Right atrium auricular region (tissue), 2 donors: ENCODE measurements around the gene HBA1. TPM values are rescaled to one million over a fixed set of nuclear protein-coding genes. Genes with fewer than 3 reads are reported as not detected.

Experiments used
- DNase-seq: peaks from one replicate; pipeline ENCODE4 v3.0.0-alpha.2; 2019; ENCODE audit warnings: low spot score
- H3K27ac ChIP-seq, 2 donors: fragments of 200-600 bp; sonication (generic); 1 replicate in 1 of 2; 2 replicates in 1 of 2; pipeline ENCODE4 v1.5.1; 2016 to 2019
- H3K27me3 ChIP-seq, 2 donors: fragments of 200-600 bp; sonication (generic); one replicate each; pipeline versions ENCODE4 v1.5.1 to v1.6.0; 2017 to 2019
- H3K36me3 ChIP-seq: fragments of 200-600 bp; sonication (generic); one replicate; pipeline ENCODE4 v1.5.1; 2016
- H3K4me1 ChIP-seq, 2 donors: fragments of 200-600 bp; sonication (generic); one replicate each; pipeline versions ENCODE4 v1.5.1 to v1.6.0; 2017 to 2019
- H3K4me3 ChIP-seq, 2 donors: fragments of 200-600 bp; sonication (generic); 1 replicate in 1 of 2; 2 replicates in 1 of 2; pipeline ENCODE4 v1.5.1; 2017 to 2019; ENCODE audit warnings: mild to moderate bottlenecking in 1 of 2, moderate library complexity in 1 of 2
- H3K9me3 ChIP-seq, 2 donors: fragments of 200-600 bp; sonication (generic); one replicate each; pipeline ENCODE4 v1.5.1; 2019
- CTCF ChIP-seq, 2 donors: fragments of 200-600 bp; sonication (generic); IDR thresholded peaks; one replicate each; pipeline ENCODE4 v1.5.1; 2019; ENCODE audit warnings: antibody characterized with exemption in 2 of 2
- total RNA-seq, 2 donors: library from RNA; depleted of rRNA; stranded (reverse); fragments of >200 nt; gene quantifications; one replicate each; pipeline ENCODE4 v1.1.0, GENCODE V29; 2016

The HBA1 gene
- total RNA-seq, 2 donors from 2014 or later: 1,094 to 1,137 TPM

- H3K27me3 ChIP-seq: no peaks in the 10 kb centered on the region
- no peak for DNase-seq
- no peak for TF ChIP-seq CTCF (IDR thresholded peaks at IDR 0.05)
- peaks cover 51% of the 10 kb centered on the region for H3K36me3 ChIP-seq
- no peak overlapping the region for H3K4me3 ChIP-seq
- H3K9me3 ChIP-seq: no peaks in the 10 kb centered on the region
- H3K27ac ChIP-seq: no peak overlapping the region
- H3K4me1 ChIP-seq: no peaks in the 10 kb centered on the region
Measured at GRCh38 chr16:187330-187729, 10.8 kb downstream of the HBA1 start.

- Histone ChIP-seq H3K36me3 (peaks cover 65% of the 10 kb centered on the region), H3K4me1 (no peaks in the 10 kb centered on the region), H3K27ac (no peak overlapping the region), H3K27me3 (no peaks in the 10 kb centered on the region), H3K4me3 (no peak overlapping the region), H3K9me3 (no peaks in the 10 kb centered on the region)
- no peak for DNase-seq
- no peak for TF ChIP-seq CTCF (IDR thresholded peaks at IDR 0.05)
Measured at GRCh38 chr16:188674-189073, 12.2 kb downstream of the HBA1 start.

- DNase-seq: no peak
Measured at GRCh38 chr16:189604-190186, 13.2 kb downstream of the HBA1 start.

GRCh38 chr16:191831-192230 is 15.4 kb downstream of the HBA1 start:
- Histone ChIP-seq H3K36me3 (peaks cover 95% of the 10 kb centered on the region), H3K9me3 (no peaks in the 10 kb centered on the region), H3K4me1 (no peaks in the 10 kb centered on the region), H3K4me3 (no peak overlapping the region), H3K27ac (no peak overlapping the region), H3K27me3 (no peaks in the 10 kb centered on the region)
- TF ChIP-seq CTCF (IDR thresholded peaks at IDR 0.05): no peak
- no peak for DNase-seq

More at GRCh38 chr16:189604-190186, 13.2 kb downstream of the HBA1 start:
- H3K27me3 ChIP-seq: no peaks in the 10 kb centered on the region
- no peak for TF ChIP-seq CTCF (IDR thresholded peaks at IDR 0.05)
- peaks cover 75% of the 10 kb centered on the region for H3K36me3 ChIP-seq
- no peak overlapping the region for H3K4me3 ChIP-seq
- no peaks in the 10 kb centered on the region for H3K9me3 ChIP-seq
- H3K27ac ChIP-seq: no peak overlapping the region
- H3K4me1 ChIP-seq: no peaks in the 10 kb centered on the region

- no peak overlapping the region for H3K27ac ChIP-seq
- TF ChIP-seq CTCF (IDR thresholded peaks at IDR 0.05): no peak
- no peaks in the 10 kb centered on the region for H3K9me3 ChIP-seq
- no peak overlapping the region for H3K4me3 ChIP-seq
- no peaks in the 10 kb centered on the region for H3K4me1 ChIP-seq
- H3K36me3 ChIP-seq: peaks cover 98% of the 10 kb centered on the region
- no peaks in the 10 kb centered on the region for H3K27me3 ChIP-seq
- DNase-seq: no peak
Measured at GRCh38 chr16:192686-193085, 16.2 kb downstream of the HBA1 start.

GRCh38 chr16:193441-193840 is 17.0 kb downstream of the HBA1 start:
- Histone ChIP-seq H3K4me1 (no peaks in the 10 kb centered on the region), H3K36me3 (peaks cover 99% of the 10 kb centered on the region), H3K27ac (no peak overlapping the region), H3K27me3 (no peaks in the 10 kb centered on the region), H3K4me3 (no peak overlapping the region), H3K9me3 (no peaks in the 10 kb centered on the region)
- no peak for TF ChIP-seq CTCF (IDR thresholded peaks at IDR 0.05)
- no peak for DNase-seq
